GM18873 (cell line): Measurements from ENCODE around the gene PELO.
"Not testable (repeated sequence)": the region's sequence is repeated elsewhere in the genome, so short reads cannot be mapped to it uniquely, and the experiment has no call there.

ENCODE experiments used
- ATAC-seq: cut with Tn5 transposase; IDR thresholded peaks from one replicate; pipeline ENCODE4 v1.9.1; 2021; ENCODE audit warnings: mild to moderate bottlenecking, moderate library complexity, moderate number of reproducible peaks; ENCODE audit not compliant: unreplicated experiment, low FRiP score

The PELO gene

DNA sequence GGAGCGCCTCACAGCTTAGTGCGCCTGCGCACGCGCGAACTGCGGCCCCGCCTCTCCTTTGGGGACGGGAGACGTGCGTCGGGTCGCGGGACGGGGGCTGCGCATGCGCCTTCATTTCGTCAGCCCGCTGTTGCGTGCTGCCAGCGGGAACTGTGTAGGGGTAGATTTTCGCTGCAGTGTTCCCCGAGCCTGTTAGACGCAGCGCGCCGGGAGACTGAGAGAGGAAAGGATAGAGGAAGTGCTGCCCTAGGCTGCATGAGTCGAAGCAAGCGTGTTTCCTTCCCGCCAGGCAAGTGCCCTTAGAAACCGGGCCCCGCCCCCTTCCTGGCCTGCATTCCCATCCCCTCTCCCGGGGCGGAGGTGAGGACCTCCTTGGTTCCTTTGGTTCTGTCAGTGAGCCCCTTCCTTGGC is 12.3 kb downstream of the PELO start:
- peak; percentile 86 for ATAC-seq

DNA sequence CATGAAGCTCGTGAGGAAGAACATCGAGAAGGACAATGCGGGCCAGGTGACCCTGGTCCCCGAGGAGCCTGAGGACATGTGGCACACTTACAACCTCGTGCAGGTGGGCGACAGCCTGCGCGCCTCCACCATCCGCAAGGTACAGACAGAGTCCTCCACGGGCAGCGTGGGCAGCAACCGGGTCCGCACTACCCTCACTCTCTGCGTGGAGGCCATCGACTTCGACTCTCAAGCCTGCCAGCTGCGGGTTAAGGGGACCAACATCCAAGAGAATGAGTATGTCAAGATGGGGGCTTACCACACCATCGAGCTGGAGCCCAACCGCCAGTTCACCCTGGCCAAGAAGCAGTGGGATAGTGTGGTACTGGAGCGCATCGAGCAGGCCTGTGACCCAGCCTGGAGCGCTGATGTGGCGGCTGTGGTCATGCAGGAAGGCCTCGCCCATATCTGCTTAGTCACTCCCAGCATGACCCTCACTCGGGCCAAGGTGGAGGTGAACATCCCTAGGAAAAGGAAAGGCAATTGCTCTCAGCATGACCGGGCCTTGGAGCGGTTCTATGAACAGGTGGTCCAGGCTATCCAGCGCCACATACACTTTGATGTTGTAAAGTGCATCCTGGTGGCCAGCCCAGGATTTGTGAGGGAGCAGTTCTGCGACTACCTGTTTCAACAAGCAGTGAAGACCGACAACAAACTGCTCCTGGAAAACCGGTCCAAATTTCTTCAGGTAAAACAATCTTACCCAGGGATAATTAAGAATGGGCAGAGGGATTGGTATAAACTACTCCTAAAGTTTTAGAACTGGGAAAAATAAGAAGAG is 12.9 kb downstream of the PELO start:
- ATAC-seq = peak; percentile 39

DNA sequence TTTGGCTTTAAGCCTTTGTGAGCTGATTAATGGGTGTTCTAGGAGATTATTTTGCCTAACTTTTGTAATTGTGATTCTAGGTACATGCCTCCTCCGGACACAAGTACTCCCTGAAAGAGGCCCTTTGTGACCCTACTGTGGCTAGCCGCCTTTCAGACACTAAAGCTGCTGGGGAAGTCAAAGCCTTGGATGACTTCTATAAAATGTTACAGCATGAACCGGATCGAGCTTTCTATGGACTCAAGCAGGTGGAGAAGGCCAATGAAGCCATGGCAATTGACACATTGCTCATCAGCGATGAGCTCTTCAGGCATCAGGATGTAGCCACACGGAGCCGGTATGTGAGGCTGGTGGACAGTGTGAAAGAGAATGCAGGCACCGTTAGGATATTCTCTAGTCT is 13.6 kb downstream of the PELO start:
- ATAC-seq = no peak

DNA sequence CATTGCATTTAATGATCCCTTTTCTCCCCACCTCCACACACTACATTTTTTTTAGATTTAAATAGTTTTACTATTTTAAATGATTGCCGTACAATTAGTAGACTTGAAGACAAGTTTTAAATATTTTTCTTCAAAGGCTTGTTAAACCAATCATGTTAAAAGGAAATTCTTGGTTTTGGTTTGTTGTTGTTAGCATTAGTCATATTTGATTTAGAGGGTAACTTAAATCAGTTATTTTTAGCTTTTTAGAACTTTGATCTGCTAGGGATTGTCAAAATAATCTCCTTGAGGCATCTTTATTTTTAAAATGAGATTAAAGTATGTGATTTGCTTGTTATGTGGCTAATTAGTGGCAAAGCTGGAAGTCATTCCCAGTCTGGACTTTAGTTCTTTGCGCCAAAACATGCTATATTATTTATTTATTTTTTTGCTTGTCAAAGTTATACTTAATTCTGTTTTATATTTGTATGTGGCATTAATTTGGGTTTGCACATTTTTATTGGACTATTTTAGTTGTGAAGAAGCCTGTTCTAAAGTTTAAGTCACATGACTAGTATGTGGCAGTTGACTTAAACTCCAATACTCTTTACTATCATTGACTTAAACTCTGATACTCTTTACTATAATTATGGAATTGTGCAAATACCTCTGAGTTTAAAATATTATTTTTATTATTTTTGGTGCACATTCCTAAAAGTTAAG is 14.7 kb downstream of the PELO start:
- ATAC-seq = no peak

DNA sequence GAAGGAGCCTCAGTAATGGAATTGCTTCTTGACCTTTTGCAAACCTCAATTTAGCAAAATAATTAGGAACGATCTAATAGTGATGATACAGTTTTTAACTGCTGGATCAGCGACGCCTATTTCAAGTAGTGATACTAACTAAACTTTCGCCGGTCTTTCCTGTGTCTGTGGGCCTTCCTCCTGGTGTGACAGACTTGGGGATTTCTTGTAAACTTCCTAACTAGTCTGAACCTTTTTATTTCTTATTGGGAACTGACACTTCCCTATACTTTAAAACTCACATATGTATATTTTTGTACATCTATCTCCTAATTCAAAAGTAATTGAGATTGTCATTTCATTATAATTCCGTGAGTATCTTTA is 15.2 kb downstream of the PELO start:
- ATAC-seq = no peak

DNA sequence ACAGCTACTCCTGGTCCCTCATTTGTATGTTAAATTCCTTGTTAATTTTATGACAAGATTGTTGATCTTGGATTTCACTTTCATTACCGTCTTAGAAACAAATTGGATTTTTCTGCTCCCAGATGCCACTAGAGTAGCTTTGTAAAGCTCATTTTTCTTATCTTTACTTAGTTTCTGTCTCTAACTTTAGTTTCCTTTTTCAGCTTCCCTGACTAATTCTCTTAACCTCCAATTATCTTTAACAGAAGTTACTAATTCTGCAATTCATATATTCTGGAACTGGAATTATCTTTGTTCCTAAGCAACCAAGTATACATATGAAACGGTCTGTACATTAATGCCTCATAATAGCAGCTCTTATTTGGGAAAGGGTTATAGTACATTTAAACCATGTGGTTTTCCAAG is 16.7 kb downstream of the PELO start:
- no peak for ATAC-seq

DNA sequence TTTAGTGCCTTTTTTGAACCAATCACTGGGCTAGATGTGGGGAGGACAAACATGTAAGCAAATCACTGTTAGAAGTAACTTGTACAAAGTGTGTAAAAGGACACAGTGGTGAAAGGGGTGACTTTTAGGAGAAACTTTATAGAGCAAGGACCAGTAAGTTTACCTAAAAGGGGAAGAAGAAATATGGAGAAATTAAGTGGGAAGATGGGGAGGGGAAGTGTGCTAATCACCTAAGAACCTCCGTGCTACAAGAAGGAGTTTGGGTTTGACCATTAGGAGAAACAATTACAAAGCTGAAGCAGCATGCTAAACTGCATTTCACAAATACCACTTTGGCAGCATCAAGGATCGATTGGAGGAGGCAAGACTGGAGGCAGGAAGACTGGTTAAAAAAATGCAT is 17.3 kb downstream of the PELO start:
- ATAC-seq = no peak

DNA sequence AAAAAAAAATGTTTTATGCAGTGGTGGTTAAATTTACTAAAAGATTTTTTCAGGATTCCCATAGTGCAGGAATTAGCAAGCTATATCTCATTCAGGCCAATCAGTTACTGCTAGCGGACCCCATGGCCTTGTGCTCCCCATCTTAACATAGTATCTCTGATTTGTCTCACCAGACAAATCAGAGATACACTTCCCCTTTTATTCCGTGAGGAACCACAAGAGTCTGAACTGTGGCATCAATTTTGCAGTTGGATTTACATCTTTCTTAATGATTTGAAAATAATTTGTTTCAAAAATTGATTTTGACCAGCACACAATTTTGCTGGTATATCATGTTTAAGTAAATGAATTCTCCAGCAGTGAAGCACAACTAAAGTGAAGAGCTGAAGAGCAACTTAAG is 17.9 kb downstream of the PELO start:
- ATAC-seq = no peak

DNA sequence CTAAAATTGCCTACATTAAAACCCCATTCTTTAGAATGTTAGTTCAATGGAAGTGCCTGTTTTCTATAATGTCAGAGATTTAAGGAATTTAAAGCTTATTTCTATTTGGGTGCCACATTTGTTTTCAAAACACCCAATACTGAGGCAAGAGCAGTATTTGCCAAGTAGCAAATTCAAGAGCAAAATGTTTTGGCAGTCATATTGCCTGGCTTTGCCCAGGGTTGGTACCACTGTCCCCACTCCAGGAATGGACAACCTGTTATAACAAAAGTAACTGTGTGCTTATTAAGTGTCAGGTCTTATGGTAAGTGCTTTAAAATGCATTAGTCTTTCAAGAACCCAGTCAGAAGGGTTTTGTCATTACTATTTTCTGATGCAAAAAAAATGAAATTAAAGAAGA is 19.3 kb downstream of the PELO start:
- ATAC-seq = no peak

DNA sequence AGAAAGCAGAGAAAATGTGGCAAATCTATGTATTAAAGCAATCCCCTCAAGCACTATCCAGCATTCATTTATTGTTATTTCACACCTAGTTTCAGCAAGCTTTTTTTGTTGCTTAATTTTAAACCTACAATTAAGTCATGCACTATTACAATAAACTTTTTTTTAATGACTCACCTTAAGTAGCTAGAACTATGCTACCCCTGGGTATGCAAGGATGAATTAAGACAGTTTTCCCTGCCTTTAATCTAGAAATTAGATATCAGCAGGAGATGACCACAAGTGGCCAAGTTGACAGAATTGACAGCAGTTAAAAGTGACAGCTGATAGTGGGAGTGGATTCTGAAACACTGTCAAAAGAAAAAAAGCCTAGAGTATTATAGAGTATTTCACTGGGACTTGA is 20.0 kb downstream of the PELO start:
- no peak for ATAC-seq

DNA sequence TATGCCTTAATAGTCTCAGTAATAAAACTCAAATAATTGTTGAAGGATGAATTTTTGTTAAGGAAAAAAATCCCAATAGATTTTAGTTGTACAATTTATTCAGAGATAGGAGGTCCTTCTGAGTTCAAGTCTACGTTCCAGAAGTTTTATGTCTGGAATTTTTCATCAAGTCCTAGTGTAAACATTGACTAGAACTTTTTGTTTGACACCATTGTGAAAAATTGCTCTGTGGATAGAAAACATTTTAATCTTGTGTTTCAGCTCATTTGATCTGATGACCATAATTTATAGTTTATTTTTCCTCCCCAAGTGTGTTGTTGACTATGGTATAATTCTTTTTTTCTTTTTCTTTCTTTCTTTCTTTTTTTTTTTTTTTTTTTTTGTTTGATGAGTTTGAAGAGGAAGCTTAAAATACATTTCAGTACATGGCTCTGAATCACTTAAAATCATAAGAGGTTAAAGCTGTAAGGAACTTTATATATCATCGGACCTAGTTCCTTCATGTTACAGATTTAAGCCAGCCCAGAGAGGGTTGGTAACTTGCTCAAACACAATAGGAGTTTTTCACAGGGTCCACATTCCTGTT is 20.7 kb downstream of the PELO start:
- no peak for ATAC-seq

DNA sequence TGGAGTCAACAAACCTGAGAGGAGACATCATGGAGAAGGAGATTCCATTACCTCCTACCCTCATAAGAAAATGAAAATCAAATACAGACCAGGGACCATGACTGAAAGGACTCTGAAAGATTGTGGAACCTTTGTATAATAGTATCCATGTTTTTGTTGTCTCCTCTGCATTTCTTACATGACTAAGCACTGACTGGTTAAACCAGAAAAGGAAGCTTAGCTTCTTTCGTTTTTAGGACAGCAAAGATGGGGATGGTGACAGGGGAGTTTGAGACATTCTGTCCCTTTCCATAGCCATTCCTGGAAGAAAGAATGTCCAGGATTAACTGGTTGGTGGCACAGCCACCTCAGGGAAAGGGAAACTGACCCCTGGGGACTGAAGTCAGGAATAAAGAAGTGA is 22.2 kb downstream of the PELO start:
- ATAC-seq = no peak

DNA sequence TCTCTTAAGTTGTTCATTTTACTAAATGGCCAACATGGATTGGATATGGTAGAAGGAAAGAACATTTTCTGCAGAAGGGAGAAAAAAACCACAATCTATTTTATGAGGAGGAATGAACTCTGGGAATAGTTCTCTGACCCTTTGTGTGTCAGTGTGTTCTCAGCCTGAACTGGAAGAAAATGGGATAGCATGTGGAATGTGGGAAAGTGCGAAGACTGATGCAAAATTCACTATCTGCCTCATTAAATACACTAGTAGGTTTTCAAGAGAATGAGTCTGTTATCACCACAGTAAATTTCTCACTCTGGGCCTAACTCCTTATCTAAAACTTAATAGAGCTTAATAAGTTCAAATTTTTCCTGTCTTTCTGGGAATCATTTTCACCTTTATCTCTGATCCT is 22.7 kb downstream of the PELO start:
- ATAC-seq = no peak

DNA sequence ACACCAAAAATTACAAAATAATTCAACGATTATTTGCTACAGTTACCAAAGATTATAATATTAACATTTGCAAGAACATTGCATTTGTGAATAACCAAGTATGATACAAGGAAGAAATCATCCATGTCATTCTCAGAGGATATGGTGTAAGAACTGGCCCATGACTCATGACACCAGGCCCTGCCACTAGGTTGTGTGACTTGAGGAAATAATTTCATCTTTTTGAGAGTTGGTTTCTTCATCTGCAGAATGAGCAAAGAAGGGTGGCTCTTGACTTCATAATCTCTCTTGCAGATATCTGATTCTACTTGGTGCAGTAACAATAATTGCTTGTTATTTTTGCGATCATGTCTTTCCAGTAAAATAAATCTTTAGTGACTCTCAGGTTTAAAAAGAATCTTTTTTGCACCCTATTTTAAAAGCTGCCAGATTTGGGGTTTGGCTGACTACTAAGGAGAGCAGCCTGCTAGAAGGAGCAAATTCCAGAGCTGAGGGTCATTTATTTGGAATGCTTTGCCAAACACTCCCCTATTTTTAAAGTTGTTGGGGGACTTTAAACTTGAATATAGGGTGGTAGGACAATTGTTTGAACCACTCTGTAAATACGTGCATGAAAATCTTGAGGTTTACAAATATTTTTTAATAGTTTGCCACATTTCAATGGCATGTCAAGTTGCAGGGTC is 23.5 kb downstream of the PELO start:
- ATAC-seq = no peak

DNA sequence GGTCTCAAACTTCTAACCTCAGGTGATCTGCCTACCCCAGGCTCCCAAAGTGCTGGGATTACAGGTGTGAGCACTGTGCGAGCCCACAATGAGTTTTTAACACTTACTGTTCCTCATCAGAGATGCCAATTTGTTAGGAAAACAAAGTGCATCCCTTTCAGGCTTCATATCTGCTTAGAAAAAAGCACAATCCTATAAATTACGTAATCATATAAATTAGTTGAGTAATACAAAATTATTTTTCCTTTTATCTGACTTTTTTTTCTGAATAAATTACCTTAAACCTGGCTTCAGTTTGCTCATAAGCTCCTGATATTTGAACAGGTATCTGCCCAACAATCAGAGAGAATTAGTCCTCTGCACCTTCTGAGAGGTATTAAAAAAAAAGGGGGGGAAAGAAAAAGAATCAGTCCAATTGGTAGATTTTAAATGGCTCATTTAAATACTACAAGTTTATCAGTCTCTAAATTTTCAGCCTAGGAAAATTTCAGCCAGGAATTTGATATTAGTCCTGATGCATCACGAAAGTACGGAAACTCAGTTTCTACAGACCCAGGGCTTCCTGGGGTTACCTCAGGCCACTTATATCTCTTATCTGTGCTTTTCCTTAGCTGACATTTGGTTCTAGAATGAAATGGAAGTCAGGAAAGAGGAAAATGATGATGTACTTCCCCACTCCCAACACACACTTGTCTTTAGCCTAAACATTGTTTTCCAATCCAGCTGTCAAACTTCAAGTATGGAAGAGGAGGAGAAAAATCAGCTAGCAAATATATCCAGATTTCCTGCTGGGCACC is 26.8 kb downstream of the PELO start:
- ATAC-seq = no peak

DNA sequence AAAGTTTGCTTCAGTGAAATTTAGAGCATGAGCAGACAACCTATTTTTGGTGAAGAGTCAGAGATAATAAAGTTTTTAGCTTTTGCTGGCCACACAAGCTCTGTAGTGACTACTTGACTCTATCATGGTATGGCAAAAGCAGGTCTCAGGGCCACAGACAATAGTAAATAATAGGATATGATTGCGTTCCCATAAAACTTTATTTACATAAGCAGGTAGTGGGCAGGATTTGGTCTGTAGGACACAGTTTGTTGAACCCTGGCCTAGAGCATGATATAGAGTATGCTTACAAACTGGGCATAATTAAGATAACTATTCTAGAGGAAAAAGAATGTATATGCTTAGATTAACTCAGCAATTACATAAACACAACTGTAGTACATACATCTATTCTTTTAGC is 30.1 kb downstream of the PELO start:
- no peak for ATAC-seq

DNA sequence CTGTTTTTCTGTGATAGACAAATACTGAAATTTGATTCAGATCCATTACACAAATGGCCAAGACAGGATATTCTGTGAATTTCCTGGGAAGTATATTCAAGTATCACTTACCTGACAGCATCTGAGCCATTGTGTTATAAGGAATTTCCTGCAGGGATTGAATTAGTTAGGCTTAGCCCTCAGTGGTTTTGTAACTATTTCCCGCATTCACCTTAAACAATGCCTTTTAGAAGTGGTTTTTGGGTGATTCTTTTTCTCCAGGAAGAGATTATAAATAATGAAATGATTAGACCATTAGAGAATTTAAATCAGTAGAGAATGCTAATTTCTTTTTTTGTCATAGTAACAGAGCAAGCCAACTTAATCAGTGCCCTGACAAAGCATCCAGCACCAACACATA is 30.6 kb downstream of the PELO start:
- ATAC-seq = no peak

DNA sequence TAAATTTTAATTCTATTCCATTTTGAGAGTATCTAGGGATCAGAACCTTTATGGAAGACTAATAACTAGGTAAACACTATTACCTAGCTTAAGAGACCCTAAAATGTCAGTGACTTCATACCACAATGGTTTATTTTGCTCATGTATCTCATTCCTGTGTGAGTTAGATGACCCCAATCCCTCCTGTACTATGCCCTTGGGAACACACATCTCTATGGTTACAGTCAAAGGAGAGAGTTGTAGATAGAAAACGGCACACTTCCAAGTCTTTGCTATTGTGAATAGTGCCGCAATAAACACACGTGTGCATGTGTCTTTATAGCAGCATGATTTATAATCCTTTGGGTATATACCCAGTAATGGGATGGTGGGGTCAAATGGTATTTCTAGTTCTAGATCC is 31.1 kb downstream of the PELO start:
- not testable (repeated sequence) for ATAC-seq

DNA sequence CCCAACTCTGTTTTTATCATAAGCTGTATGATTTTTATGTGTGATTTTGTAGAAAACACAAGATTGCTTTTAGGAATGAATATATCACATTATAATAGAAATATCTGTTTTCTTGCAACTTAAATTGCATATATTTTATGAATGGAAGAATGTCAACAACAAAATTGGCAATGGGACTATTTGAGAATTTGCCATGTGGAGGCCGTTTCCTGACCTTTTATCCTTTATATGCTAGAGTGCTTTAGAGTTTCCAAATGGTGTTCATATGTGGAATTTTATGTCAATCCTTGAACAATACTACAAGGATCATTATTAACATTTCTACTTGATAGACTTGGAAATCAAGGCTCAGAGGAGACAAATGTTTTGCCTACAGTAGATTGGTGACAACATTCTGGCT is 34.2 kb downstream of the PELO start:
- ATAC-seq = no peak

DNA sequence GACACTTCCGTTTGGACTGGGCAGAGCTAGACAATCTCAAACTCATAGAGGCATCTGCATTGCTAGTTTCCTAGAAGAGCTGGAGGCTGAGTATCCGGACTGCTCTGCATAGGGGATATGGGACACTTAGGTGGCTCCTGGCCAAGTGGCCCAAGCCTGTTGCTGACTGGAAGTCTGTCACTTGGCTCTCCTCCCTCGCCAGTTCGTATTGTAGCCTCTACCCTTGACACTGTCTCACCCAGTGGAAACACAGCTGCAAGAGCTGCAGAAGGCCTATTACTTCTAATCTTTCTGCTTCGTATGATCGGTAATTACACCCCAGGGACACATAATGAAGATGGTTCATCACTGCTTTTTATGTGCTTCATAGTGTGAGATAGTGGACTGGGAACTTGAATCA is 34.7 kb downstream of the PELO start:
- no peak for ATAC-seq

DNA sequence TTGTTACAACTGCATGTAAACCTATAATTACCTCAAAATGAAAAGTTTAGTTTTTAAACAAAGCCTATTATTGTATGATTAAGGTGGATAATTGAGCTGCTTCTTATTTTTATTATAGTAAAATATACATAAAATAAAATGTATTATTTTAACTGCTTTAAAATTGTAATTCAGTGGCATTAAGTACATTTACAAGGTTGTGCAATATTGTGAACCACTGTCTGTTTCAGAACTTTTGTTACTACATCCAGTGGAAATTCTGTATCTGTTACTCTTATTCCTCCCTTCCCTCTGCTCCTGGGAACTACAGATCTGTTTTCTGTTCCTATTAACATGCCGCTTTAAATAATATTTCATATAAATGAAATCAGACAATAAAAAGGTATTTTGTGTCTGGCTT is 37.1 kb downstream of the PELO start:
- no peak for ATAC-seq
